Measurements from ENCODE around the gene INPP5D. TPM values are rescaled to one million over a fixed set of nuclear protein-coding genes. Genes with fewer than 3 reads are reported as not detected.
"Not testable (repeated sequence)": the region's sequence is repeated elsewhere in the genome, so short reads cannot be mapped to it uniquely, and the experiment has no call there.

Gene INPP5D
- total RNA-seq, 1 donor: under 0.01 TPM

DNA sequence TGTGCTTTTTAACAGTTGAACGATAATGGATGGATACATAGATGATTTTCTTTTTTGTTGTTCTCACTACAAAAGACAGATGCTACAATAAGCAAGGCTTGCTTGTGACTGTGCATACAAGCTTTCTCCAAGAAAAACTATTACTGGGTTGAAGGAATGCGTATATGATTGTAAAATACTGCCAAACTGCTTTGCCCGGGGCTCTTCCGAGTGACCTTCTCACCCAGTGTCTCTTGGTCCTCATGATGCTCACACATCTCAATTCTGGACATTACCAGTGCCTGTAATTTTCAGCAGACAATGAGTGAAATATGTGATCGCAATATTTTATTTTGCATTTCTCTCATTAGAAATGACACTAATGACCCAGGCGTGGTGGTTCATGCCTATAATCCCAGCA, 35.9 kb downstream of the INPP5D start:
- no peak for TF ChIP-seq CTCF (IDR thresholded peaks at IDR 0.05; ENCODE audit: extremely low read depth, low read depth, low read length)
- no peaks in the 10 kb centered on the region for H3K27me3 ChIP-seq (ENCODE audit: insufficient read depth, low read length)
- no peak overlapping the region for H2AFZ ChIP-seq (ENCODE audit: low read length)
- H3K27ac ChIP-seq (ENCODE audit: low read depth, low read length): no peak overlapping the region
- no peak for DNase-seq (ENCODE audit: insufficient read length, low spot score, missing footprints)
- H3K4me3 ChIP-seq (ENCODE audit: insufficient read depth, low read length): no peak overlapping the region
- H4K20me1 ChIP-seq (ENCODE audit: insufficient read depth, low read length): no peaks in the 10 kb centered on the region
- no peaks in the 10 kb centered on the region for H3K9me3 ChIP-seq (ENCODE audit: low read depth, low read length)
- no peaks in the 10 kb centered on the region for H3K4me1 ChIP-seq (ENCODE audit: insufficient read depth, low read length)
- H3K79me2 ChIP-seq (ENCODE audit: insufficient read depth, low read length): no peaks in the 10 kb centered on the region
- no peaks in the 10 kb centered on the region for H3K36me3 ChIP-seq (ENCODE audit: insufficient read depth, low read length)
- H3K4me2 ChIP-seq (ENCODE audit: insufficient read depth, low read length): no peak overlapping the region

DNA sequence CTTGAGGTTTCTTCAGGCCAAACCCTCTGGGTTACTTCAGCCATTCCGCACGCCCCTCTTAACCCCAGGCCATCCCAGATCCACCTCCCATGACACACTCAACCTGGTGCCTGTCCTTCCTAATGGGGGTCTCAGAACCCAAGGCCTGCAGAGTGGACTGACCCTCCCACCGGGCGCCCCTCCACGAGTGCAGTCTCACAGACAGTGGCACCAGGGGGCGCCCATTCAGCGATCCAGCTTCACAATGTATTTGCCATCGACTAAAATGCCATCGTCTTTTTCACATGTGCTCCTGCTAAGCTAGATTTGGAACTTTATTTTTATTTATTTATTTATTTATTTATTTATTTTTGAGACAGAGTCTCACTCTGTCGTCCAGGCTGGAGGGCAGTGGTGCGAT, 38.5 kb downstream of the INPP5D start:
- no peak overlapping the region for H3K4me2 ChIP-seq (ENCODE audit: insufficient read depth, low read length)
- H3K36me3 ChIP-seq (ENCODE audit: insufficient read depth, low read length): no peaks in the 10 kb centered on the region
- H3K4me3 ChIP-seq (ENCODE audit: insufficient read depth, low read length): no peak overlapping the region
- H3K27ac ChIP-seq (ENCODE audit: low read depth, low read length): no peak overlapping the region
- peak; percentile 34 for TF ChIP-seq CTCF (IDR thresholded peaks at IDR 0.05; ENCODE audit: extremely low read depth, low read depth, low read length)
- no peak for DNase-seq (ENCODE audit: insufficient read length, low spot score, missing footprints)
- no peaks in the 10 kb centered on the region for H3K27me3 ChIP-seq (ENCODE audit: insufficient read depth, low read length)
- H4K20me1 ChIP-seq (ENCODE audit: insufficient read depth, low read length): no peaks in the 10 kb centered on the region
- H3K4me1 ChIP-seq (ENCODE audit: insufficient read depth, low read length): no peaks in the 10 kb centered on the region
- H3K79me2 ChIP-seq (ENCODE audit: insufficient read depth, low read length): no peaks in the 10 kb centered on the region
- H3K9me3 ChIP-seq (ENCODE audit: low read depth, low read length): no peaks in the 10 kb centered on the region
- H2AFZ ChIP-seq (ENCODE audit: low read length): no peak overlapping the region

DNA sequence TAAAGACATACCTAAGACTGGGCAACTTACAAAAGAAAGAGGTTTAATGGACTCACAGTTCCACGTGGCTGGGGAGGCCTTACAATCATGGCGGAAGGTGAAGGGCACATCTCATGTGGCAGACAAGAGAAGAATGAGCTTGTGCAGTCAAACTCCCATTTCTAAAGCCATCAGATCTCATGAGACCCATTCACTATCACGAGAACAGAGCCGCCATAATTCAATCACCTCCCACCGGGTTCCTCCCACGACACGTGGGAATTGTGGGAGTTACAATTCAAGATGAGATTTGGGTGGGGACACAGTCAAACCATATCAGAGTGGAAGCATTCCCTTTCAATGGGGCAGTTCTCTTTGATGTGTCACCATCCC, 39.7 kb downstream of the INPP5D start:
- H2AFZ ChIP-seq (ENCODE audit: low read length); H3K4me3 ChIP-seq (ENCODE audit: insufficient read depth, low read length); H3K4me2 ChIP-seq (ENCODE audit: insufficient read depth, low read length); H3K9me3 ChIP-seq (ENCODE audit: low read depth, low read length); H4K20me1 ChIP-seq (ENCODE audit: insufficient read depth, low read length); H3K27me3 ChIP-seq (ENCODE audit: insufficient read depth, low read length); H3K27ac ChIP-seq (ENCODE audit: low read depth, low read length); H3K36me3 ChIP-seq (ENCODE audit: insufficient read depth, low read length); H3K79me2 ChIP-seq (ENCODE audit: insufficient read depth, low read length); DNase-seq (ENCODE audit: insufficient read length, low spot score, missing footprints); H3K4me1 ChIP-seq (ENCODE audit: insufficient read depth, low read length): not testable (repeated sequence)

DNA sequence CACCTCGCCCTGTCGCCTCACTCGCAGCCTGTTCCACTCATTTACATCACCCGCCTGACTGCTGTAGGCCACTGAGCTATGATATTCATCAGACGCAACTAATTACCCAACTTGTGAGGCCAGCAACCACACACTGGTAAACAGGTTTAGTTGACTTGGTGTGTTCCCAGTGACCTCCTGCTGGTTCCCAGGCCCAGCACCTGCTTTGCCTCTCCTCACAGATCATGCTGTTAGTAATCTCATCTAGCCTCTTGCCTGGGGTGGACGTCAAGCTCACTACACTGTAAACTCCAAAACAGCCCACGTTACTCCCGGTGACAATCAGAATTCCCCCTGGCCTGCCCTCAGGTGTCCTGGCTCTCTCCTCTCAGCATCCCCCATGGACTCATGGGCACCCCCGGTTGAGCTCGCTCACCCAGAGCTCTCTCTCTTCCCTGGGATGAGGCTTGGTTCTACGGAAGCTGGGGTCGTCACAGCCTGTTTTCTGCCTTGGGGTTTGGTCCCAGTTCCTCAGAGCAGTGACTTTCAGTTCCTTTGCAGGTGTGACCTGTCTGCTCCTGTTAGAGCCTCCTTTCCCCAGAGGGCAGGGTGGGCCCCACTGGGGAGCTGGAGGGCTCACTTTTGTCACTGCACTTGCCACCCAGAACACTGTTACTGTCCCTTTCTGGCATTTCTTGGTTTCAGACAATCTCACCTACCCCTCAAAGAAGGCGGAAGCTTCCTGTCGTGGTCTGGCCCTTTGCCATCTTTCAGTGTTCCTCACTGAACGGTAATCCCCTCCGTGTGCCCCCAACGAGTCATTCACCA, 40.3 kb downstream of the INPP5D start:
- H3K9me3 ChIP-seq (ENCODE audit: low read depth, low read length): no peaks in the 10 kb centered on the region
- no peak overlapping the region for H2AFZ ChIP-seq (ENCODE audit: low read length)
- H3K27ac ChIP-seq (ENCODE audit: low read depth, low read length): no peak overlapping the region
- no peaks in the 10 kb centered on the region for H4K20me1 ChIP-seq (ENCODE audit: insufficient read depth, low read length)
- H3K4me3 ChIP-seq (ENCODE audit: insufficient read depth, low read length): no peak overlapping the region
- no peak overlapping the region for H3K4me2 ChIP-seq (ENCODE audit: insufficient read depth, low read length)
- no peak for TF ChIP-seq CTCF (IDR thresholded peaks at IDR 0.05; ENCODE audit: extremely low read depth, low read depth, low read length)
- H3K36me3 ChIP-seq (ENCODE audit: insufficient read depth, low read length): no peaks in the 10 kb centered on the region
- no peak for DNase-seq (ENCODE audit: insufficient read length, low spot score, missing footprints)
- no peaks in the 10 kb centered on the region for H3K27me3 ChIP-seq (ENCODE audit: insufficient read depth, low read length)
- H3K79me2 ChIP-seq (ENCODE audit: insufficient read depth, low read length): no peaks in the 10 kb centered on the region
- no peaks in the 10 kb centered on the region for H3K4me1 ChIP-seq (ENCODE audit: insufficient read depth, low read length)
